HCEC 1CT (cell line): ENCODE data around the gene RAMAC.
"Not testable (repeated sequence)": the region's sequence is repeated elsewhere in the genome, so short reads cannot be mapped to it uniquely, and the experiment has no call there.

ENCODE experiments used
- DNase-seq: peaks from one replicate; pipeline ENCODE4 v3.0.0-alpha.2; 2017

RAMAC gene

GRCh38 chr15:82985688-82986441 is at the start of gene RAMAC:
Gene RAMAC (plus strand): TSS chr15:82986210. CDS start chr15:82989019, 2,809 bp downstream.
- peak; percentile 95 for DNase-seq

- DNase-seq, result peak; percentile 6
These were observed 48.9 kb upstream of the RAMAC start for GRCh38 chr15:82936966-82937711.

- DNase-seq, result no peak
These were observed 48.3 kb upstream of the RAMAC start for GRCh38 chr15:82937712-82938058.

GRCh38 chr15:82939678-82940077 is 46.3 kb upstream of the RAMAC start:
- not testable (repeated sequence) for DNase-seq

- no peak for DNase-seq
These were observed 43.3 kb upstream of the RAMAC start for GRCh38 chr15:82942691-82943090.

GRCh38 chr15:82943176-82943575 is 42.8 kb upstream of the RAMAC start:
- DNase-seq, result no peak

GRCh38 chr15:82944056-82944455 is 42.0 kb upstream of the RAMAC start:
- no peak for DNase-seq

- no peak for DNase-seq
These were observed 41.2 kb upstream of the RAMAC start for GRCh38 chr15:82944821-82945220.

- DNase-seq, result no peak
These were observed 40.7 kb upstream of the RAMAC start for GRCh38 chr15:82945326-82945725.

- no peak for DNase-seq
These were observed 39.8 kb upstream of the RAMAC start for GRCh38 chr15:82946155-82946701.

GRCh38 chr15:82950295-82950694 is 35.7 kb upstream of the RAMAC start:
- DNase-seq, result no peak

GRCh38 chr15:82950746-82951370 is 35.2 kb upstream of the RAMAC start:
- no peak for DNase-seq

GRCh38 chr15:82951472-82952157 is 34.4 kb upstream of the RAMAC start:
- DNase-seq, result no peak

GRCh38 chr15:82952158-82953081 is 33.6 kb upstream of the RAMAC start, which contains the start of gene HOMER2:
Gene HOMER2 (minus strand): TSS chr15:82952720. CDS start chr15:82952535, 185 bp downstream.
- DNase-seq, result no peak

GRCh38 chr15:82958638-82959037 is 27.4 kb upstream of the RAMAC start:
- DNase-seq, result no peak

GRCh38 chr15:82959423-82959822 is 26.6 kb upstream of the RAMAC start:
- DNase-seq, result no peak

GRCh38 chr15:82960766-82961165 is 25.2 kb upstream of the RAMAC start:
- no peak for DNase-seq

GRCh38 chr15:82963471-82964341 is 22.3 kb upstream of the RAMAC start:
- peak; percentile 9 for DNase-seq

- no peak for DNase-seq
These were observed 21.1 kb upstream of the RAMAC start for GRCh38 chr15:82964890-82965289.

- DNase-seq, result no peak
These were observed 19.3 kb upstream of the RAMAC start for GRCh38 chr15:82966671-82967071.

GRCh38 chr15:82968066-82968465 is 17.9 kb upstream of the RAMAC start:
- DNase-seq, result peak; percentile 84
